Stimulated activated CD4-positive, alpha-beta T cell treated with anti-CD3 and anti-CD28 coated beads, Interleukin-15, amount 100 ng/mL, for 48 hours (primary cell): ENCODE measurements around the gene PHIP.

ENCODE experiments used
- DNase-seq, 2 donors: peaks; one replicate each; pipeline ENCODE4 v3.0.0-alpha.2; 2020; ENCODE audit warnings: low read depth in 2 of 2

PHIP gene

DNA sequence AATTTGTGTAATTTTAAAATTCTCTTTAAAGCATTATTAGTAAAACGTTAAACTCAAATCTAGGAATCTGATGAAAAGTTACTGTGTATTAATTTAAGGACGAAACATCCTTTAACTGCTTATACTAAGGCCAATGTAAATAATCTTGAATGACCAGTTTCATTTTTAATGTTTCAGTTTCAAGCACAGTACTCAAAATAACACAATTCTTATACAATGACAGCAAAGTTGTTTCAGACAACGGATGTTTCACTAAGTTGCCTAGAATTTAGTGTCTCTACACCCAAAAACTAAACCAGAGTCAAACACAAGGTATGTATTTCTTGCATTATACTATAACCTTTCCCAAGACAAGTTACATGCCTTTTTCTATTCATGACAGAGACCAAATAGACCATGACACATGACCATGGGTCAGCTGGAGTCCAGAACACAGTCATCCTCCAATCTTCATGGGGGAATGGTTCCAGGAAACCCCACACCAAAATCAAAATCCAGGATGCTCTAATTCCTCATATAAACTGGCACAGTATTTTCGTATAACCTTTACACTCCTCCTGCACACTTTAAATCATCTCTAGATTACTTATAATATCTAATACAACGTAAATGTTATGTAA lies 7.7 kb downstream of the PHIP start:
- no peak for DNase-seq

DNA sequence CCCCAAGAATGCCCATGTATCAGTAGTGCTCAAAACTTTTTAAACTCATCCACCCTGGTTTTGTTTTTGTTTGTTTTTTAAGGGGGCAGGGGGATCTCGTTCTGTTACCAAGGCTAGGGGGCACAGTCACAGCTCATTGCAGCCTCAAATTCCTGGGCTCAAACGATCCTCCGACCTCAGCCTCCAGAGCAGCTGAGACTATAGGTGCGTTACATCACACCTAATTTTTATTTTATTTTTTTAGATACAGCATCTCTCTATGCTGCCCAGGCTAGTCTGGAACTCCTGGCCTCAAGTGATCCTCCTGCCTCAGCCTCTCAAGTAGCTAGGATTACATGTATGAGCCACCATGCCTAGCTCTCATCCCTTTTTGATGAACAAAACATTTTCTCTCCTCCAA lies 11.2 kb downstream of the PHIP start:
- DNase-seq, result no peak

DNA sequence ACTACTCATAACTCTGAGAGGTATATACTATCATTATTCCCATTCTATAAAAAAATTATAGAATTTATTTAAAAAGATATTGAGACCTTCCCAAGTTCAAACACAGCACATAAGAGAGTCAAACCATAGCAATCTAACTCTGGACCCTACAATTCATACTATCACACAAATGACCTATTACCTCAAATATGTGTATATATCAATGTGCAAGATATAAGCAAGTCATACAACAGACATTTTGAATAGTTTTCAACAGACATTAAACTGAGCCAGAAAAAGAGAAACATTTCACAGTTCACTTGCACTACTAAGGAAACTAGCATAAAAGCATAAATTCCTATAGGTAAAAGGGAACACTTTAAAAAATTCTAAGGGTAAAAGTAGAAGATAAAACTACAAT lies 11.7 kb downstream of the PHIP start:
- DNase-seq, result no peak

DNA sequence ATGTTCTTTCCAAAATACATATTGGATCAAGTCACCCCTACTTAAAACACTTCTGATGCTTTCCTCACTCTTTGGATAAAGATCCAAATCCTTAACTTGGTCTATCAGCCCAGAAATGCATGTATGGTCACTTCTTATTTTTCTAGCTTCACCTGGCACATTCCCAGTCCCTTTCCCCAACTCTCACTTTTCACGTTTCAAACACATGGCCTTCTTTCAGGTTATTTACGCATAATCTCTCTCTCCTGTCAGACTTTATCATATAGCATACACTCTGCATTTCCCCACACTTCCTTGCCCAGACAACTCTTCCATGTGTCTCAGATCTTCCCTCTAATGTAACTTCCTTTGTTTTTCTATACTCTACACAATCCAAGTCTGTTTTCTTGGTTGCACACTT lies 12.8 kb downstream of the PHIP start:
- DNase-seq, result no peak

DNA sequence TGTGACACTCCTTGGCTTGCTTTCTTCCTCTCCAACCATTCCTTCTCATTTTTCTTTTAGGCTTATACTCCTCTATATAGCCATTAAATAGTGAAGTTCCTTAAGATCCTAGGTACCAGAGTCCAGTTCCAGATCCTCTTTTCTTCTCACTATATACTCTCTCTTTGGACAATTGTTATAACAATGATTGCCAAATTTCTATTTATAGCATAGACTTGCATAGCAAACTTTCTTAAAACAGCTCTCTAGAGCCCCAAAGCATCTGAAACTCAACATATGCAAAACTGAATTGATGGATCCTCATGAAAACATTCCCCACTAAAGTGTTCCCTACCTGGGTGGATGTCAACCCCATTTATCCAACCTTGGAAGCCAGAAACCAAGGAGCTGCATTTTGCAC lies 13.4 kb downstream of the PHIP start:
- no peak for DNase-seq

DNA sequence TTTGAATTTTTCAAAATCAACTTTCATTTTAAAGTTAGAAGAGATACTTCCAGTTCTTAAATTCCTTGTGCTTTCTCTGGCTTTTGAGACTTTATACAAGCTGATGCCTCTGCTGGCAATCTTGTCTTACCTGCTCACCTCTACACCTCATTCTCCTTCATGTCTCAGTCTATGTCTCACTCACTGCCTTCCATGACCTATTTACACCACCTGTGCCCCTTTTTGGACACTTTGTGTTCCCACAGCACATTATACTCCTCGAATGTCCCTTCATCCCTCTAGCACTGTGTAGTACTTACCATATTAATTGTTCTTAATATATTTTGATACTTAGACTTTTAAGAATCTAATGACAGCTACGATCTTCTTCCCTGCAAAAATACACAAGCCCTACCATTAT lies 15.3 kb downstream of the PHIP start:
- no peak for DNase-seq

DNA sequence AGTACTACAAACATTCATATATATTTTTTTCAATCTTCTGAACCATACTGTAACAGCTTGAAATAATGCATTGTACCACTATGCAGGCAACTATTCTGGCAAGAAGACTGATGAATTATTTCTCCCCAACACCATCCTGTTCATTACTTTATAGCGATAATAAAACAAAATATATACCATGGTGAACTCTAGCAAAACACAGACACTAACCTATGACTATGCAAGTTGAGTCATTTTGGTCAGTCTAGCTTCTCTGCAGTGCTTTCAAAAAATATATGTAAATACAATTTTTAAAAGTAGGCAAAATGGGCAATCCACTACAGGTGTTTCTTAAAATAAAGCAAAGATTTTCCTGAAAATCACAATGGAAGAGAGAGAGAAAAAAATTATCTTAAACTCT lies 20.3 kb downstream of the PHIP start:
- DNase-seq, result no peak

DNA sequence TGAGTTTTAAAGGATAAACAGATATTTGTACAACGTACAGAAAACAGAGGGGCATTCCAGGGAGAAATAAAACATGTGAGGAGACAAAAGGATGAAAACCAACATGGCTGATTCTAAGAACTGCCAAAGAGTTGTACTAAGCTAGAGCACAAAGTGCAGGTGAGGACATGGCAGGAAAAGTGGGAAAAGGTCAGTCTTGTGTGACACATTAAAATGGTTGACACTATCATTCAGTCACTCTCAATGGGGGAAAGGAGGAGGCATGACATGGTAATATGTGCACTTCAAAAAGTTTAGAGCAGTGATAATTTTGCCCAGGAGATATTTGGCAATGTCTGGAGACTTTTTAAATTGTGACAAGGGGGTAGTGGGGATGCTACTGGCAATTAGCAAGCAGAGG lies 21.8 kb downstream of the PHIP start:
- DNase-seq, result no peak

DNA sequence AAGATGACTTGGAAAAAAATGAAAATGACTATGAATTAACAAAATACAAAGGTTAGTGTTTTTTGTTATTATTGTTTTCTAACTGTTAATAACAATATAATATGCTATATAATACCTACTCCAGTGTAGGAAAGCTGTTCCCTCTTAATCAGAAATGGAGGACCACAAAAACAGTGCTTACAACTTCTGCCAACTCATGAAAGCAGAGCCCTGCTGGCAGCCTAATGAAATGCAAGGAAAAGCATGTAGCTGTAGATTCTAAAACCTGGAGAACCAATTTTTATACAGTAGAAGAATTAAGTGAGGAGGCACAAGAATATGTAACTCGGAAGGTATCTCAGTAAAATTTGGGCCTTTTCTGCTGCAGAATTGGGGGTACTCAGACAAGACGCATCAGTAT lies 29.4 kb downstream of the PHIP start:
- DNase-seq, result no peak

DNA sequence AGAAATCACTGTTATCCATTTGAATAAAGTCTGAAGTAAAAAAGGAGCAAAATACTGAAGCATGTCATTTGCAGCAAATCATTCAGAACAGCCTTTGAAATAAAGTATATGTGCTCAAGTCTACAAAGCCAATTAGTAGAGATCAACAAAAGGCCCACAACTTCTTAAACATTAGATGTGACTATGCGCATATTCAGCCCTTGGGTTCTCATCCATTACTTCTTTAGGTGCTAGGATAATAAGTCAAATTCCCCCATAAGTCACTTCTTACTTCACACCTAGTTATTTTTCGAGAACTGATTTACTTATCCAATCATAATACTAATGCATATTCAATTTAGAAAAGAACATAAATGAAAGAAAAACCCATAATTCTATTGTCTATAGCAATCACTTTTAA lies 31.0 kb downstream of the PHIP start:
- DNase-seq, result no peak

DNA sequence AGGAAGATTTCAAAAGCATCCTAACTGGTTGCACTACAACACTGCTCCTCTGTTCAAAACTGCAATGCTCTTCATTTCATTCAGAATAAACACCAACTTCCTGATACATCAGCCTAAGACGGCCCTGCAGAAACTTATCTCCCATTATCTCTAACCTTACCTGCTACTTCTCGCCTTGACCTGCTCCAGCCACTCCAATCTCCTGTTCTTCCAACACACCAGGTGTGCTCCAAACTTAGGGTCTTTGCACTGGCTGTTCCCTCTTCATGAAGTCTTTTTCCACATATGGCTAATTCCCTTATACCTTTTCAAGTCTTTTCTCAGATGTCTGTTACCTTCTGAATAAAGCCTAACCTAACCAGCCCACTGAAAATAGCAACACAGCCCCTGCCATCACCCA lies 32.1 kb downstream of the PHIP start:
- DNase-seq, result no peak

DNA sequence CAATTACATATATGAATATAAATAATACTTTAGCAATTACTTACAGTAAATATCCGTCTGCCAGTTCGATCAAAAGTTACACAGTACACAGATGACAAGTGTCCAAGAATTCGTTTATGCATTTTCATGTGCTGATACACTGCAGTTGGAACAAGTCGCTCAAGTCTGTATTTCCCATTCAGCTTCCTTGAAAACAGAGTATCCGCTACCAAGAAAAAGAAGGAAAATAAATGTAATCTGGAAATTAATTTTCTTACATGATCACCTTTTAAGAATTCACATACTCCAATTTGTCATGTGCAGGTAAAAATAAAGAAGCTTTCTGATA lies 35.3 kb downstream of the PHIP start:
- no peak for DNase-seq

DNA sequence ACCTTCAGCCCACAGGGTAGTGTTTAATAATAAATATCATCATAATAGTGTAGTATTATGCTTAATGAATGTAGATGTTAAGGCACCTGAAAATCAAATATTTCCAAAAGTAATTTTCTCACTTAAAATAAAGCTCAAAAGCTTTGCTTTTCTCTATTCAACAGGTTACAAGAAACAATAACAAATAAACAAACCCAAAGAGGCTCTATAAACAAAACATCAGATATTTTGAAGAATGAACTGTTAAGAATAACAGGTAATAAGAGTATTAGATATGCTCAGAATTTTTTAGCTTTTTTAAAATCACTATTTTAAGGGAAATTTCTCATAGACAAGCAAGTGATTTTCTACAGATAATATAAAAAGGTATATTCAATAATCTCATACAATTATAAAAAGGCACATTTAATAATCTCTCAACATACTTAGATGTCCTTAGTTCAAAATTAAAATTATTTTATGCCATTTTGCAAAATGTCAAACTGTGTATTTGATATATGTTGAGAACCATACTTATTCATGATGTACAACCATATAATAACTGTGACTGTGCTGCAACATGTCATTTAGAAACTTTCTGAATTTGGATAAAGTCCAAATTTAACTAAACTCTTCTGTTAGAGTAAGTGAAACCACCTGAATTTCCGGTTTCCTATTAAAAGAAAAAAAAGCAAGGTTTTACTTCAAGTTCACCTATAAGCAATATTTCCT lies 35.8 kb downstream of the PHIP start:
- DNase-seq, result no peak

DNA sequence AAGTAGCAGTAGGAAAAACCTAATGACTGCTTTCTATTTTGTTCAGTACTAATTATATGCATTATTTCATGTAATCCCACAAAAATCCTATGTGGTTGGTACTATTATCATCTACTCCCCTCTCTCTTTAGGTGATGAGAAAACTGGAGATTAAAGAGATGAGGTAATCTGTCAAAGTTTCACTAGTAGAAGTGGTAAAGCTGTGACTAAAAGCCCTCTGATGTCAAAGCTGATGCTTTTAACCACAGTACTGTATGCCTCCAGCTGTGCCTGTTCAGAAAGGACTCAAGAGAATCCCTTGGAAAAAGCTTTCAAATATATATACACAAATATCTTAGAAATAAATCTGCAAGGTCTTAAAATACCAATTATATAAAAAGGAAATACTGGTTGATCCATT lies 38.0 kb downstream of the PHIP start:
- DNase-seq, result no peak

DNA sequence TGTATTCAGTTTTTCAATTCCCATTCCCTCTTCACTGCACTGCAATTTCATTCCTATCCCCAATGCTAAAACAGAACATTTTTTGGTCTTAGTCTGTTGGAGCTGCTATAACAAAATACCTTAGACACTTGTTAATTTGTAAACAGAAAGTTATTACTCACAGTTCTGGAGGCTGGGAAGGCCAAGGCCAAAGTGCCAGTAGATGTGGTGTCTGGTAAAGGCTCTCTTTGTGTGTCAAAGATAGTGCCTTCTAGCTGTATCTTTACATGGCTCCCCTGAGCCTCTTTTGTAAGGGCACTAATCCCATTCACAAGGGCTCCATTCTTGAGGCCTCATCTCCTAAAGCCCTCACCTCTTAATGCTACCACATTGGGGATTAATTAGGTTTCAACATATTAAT lies 40.0 kb downstream of the PHIP start:
- DNase-seq, result no peak

DNA sequence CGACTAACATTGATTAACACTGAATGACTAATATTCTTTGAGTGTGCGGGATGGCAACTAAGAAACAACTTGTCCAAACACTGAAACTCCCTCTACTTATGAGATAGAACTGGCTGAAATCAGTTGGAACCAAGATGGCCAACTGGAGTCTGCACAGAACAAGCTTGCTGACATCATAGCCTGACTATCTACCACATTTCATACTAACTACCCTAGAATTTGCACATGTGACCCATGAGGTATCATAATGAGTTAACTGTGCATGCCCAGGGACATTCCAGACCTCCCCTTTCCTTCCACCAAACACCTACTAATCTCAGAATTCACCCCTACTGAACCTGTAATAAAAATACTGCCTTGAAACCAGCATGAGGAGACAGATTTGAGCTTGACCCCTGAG lies 43.2 kb downstream of the PHIP start:
- no peak for DNase-seq

DNA sequence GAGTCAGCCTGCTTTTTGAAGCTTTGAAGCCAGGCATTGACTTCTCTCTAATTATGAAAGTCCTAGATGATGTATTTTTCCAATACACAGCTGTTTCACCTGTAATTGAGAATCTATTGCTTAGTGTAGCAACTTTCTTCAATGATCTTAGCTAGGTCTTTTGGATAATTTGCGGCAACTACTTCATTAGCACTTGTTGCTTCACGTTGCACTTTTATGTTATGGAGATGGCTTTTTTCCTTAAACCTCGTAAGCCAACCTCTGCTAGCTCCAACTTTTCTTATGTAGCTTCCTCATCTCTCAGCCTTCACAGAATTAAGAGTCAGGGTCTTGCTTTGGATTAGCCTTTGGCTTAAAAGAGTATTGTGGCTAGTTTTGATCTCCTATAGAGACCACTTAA lies 44.8 kb downstream of the PHIP start:
- no peak for DNase-seq

DNA sequence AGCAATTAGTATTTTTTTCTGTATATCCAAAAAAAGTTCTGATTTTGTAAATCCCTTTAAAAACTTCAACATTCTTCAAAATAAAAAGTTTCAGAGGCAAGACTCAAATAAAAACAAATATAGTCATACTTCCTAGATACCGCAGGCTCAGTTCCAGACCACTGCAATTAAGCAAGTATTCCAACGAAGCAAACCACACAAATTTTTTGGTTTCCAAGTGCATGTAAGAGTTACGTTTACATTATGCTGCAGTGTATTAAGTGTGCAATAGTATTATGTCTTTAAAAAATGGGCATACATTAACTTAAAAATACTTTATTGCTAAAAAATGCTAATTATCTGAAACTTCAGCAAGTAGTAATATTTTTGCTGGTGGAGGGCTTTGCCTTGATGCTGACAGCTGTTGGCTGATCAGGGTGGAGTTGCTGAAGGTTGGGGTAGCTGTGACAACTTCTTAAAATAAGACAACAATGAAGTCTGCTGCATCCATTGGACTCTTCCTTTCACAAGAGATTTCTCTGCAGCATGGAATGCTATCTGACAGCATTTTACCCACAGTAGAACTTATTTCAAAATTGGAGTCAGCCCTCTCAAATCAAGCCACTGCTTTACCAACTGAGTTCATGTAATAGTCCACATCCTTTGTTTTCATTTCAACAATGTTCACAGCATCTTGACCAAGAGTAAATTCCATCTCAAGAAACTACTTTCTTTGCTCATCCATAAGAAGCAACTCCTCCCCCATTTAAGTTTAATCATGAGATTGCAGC lies 46.0 kb downstream of the PHIP start:
- no peak for DNase-seq

DNA sequence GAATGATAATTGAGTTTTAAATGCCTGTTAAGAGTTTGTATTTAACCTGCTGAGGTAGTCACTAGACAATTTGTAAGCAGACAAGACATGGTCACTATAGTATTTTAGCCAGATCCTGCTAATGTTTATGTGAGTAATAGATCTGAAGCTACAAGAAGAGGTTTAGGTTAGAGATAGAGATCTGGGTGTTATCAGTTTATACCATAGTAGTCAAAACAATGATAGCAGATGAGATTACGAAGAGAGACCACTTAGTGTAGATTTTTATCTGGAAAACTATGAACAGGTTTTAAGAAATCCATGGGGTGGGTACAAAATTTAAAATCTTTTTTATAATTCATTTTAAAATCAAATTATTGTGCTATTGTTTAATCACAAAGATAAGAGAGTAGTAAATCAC lies 47.5 kb downstream of the PHIP start:
- no peak for DNase-seq

DNA sequence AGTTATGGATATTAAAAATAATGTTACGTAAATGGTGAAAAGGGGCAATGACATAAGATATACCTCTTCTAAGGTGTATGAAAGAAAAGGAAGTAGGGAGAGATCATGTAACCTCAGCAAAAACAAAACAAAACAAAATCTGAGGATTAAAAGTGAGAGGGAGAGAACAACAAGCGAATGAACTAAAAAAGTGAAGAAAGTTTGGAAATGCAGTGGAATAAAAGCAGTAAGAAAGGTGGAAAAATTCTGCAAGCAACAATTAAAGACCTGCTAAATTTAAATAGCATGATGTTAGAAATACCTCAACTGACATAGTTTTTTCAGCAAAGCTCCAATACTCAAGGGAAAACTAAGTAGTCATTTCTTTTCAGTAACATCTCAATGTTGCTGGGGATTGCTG lies 48.0 kb downstream of the PHIP start:
- DNase-seq, result no peak

DNA sequence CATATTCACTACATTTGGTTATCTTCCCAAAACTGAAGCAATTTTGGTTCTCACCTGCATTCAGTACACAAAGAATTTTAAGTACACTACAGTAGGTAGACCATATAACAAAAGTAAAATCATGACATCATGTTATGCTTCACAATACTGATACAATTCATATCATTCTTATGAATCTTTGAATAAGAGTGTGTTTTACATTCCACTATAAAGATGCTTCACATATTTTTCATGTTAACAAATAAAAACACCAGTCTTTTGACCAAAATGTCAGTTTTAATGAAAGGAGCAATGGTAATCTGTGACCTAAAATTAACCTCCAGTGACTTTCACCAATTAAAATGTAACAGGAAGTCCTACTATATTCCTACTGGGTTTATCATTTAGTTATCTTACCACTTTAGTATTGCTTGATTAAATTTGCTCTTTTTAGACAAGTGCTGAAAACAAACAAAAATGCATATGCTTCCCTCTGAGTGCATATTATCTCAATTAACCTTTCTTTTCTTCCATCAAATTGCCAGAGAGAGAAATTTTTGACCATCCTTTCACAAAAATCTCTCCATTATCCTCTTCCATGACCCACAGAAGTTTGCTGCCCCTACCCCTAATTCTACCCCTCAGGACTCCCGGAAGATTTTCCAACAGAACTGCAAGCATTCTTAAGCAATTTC lies 49.3 kb downstream of the PHIP start:
- no peak for DNase-seq

DNA sequence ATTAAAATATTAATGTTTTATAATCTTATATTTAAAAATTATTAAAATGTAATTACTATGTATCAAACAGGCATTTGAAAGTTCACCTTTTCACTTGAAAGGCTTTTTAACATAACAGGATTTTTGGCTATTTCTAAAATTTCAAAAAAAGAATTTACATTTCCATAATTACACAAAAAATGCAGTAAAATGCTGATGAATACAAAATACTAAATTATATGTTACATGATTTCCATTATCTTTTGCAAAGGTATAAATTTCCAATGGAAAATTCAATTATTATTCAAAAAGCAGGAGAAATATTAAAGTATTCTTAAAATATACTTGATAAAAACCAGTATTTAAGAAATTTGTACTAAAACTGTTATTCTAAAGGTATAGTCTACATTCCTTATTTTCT lies 66.1 kb downstream of the PHIP start:
- no peak for DNase-seq

DNA sequence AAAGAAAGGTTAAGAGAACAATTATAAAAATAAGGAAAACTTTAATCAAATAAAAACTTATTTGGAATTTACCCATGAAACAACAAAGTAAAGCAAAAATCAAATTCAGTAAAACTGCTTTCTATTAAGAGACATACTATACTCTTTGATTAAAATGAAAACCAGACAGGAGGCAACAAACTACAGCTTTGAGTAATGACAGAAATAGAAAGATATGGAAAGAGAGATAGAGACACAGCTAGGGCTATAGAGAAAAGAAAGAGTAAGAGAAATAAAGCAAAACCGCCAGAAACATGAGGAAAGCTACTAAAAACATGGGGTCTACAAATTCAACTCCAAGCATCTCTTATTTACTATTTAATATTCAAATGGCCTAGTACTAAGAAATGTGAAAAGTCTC lies 67.6 kb downstream of the PHIP start:
- DNase-seq, result no peak
